NAMALWA (cell line): ENCODE data around the gene LRRC42.

Source experiments
- DNase-seq: peaks from one replicate; pipeline ENCODE4 v3.0.0-alpha.2; 2015; ENCODE audit warnings: low spot score

The LRRC42 gene

DNA sequence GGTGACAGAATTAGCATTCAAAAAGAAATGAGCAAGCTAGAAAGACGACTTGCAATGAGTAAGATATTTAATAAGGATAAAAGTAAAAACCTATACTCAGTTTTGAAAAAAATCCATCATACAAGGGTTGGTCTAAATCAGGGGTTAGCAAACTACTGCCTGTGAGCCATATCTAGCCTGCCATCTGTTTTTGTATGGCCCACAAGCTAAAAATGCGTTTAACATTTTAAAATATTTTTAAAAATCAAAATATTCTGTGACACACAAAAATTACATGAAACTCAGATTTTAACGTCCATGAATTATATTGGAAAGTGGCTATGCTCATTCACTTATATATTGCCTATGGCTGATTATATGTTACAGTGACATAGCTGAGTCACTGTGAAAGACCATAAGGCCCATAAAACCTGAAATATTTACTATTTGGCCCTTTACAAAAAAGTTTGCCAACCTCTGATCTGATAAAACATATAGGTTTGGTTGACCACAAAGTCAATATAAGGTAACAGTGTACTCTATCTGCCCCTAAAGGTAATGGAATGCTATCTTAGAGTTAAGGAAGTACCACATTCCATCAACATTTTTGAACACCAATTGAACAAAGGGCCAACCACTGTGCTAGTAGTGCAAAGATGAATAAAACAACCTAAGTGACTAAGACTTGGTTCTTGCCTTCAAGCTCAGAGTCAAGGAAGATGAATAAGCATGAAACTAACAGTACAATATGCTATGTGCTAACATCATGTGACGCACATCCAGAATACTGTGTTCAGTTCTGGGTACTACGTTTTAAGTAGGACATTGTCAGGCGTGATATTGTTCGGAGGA lies 3.8 kb upstream of the LRRC42 start:
- DNase-seq: no peak

DNA sequence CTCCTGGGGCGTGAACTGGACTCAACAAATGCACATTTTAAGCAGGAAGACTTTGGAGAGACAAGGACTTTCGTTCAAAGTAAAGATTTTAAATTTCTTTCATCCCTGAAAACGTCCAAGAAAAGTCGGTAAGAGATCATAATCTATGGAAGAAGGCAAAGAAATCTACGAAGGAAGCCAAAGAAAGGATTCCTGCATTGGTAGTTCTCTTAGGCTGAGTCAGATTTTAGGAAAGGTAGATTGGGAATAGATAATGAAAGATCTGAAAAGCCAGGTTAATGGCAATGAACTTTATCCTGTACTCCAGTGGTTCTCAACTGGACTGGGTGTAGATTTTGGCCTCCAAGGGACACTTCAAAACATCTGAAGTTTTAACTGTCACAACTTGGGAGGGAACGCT lies 3.1 kb upstream of the LRRC42 start:
- DNase-seq: no peak

DNA sequence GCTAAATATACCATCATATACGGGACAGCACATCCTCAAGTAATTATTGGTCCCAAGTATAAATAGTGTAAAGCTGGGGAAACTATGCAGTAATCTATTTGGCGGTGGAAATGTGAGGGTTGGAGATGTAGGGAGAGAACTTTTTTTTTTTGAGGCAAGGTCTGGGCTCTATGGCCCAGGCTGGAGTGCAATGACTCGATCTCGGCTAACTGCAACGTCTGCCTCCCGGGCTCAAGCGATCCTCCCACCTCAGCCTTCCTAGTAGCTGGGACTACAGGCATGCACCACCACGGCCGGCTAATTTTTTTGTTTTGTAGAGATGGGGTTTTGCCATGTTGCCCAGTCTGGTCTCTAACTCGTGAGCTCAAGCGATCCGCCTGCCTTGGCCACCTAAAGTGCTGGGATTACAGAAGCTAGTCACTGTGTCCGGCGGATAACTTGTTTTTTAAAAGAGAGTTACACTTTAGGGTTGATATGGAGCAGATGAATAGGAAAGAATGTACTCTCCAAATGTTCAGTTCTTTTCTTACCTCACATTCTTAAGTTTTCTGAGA lies 2.6 kb upstream of the LRRC42 start:
- no peak for DNase-seq

DNA sequence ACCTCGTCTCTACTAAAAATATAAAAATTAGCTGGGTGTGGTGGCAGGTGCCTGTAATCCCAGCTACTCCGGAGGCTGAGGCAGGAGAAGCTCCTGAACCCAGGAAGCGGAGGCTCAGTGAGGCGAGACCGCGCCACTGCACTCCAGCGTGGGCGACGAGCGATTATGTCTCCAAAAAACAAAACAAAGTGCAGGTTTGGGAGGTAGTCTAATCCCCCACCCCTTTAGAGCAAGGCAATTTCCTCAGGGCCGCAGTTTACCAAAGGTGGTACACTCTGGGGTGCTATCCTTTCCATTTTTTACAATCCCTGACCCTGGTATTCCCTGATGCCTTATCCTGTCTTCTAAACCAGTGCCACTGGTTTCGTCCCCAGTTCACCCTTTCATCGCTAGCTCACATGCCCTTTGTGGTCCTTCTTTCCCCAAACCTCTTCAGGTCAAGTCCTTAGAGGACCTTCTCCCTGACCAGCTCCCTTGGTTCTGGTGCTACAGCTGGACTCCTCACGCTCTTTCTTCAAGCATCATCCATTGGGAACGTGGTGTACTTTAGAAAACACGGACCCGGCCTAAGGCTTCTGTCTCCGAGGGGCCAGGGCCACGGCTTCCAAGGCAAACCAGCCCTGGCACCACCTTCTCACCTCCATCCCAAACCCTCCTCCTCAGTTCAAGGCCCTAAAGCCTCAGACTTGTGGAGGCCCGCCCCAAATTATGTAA lies 1.5 kb upstream of the LRRC42 start:
- DNase-seq: no peak

DNA sequence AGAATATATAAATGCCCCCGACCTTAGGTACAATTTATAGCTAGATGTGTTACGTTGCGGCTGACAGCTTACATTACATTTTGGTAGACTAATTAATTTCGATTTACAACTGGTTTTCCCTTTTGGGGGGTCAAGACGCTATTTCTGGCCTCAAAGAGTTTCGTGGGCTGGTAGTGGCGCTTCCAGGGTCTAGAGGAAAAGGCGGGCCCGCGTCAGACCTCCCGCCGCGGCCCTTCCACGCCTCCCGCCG lies 1.0 kb upstream of the LRRC42 start:
- no peak for DNase-seq

DNA sequence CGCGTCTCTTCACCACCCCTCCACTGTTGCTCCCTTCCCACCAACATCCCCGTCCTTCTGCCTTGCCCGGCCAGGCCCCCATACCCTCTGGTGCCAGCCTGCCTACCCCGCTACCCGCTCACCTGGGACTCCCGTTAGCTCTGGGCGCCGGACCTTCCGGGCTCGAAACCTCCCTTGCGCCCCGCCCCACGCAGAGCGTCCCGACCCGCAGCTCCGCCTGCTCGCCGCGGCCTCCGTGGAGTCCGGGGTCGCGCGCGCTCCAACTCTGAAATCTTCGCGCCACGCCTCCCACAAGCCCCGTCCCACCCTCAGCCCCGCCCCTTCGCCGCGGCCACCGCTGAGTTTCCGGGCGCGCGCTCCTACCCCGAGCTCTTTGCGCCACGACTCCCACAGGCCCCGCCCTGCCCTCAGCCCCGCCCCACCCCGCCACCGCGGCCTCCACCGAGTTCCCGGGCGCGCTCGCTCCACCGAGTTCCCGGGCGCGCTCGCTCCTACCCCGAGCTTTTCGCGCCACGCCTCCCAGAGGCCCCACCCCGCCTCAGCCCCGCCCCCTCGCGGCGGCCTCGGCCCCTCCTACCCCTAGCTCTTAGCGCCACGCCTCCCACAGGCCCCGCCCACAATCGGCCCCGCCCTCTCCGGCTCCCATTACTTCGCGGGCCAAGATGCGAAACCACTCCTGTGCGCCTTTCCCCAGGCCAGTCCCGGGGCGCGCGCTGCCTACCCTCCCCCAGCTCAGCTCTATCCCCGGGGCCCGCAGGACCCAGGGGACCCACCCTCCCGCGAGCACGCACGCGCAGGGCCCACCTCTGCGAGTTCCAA lies 508 bp upstream of the LRRC42 start, which contains the start of gene IFT25:
IFT25 (minus strand) TSS at position 267 of the 819 bp plus-strand sequence. CDS start 5,617 bp downstream, outside the sequence.
- DNase-seq: peak; percentile 93

DNA sequence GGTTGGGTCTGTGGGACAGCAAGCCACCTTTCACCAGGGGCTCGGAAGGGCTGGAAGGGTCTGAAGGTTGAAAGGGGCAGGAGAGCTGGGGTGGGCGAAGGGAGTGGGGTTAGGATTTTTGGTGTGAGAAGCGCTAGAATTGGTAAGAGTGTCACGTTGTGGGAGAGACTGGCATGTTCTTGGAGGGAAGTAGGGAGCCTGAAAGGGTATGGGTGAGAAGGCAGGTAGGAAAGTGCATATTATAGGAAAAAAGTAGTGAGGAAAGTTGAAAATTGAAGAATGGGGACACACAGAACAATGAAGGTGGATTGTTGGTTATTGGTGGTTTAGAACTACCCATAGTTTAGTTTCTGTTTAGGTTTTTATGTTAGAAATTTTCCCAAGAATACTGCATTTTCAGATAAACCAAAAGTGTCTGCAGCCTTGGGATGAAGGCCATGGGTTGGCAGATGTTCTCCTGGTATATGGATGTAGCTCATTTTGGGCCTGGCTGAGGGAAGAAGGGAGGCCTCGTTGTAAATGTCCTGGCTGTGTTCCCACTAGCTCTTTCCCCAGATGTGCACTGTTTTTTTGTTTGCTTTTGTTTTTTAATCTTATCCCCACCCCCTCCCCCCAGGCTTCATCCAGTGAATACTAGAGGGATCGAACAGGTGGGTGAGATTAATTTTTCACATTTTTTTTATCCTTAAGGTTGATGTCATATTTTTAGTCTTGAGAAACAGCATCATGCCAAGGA lies 1.2 kb downstream of the LRRC42 start:
- no peak for DNase-seq

DNA sequence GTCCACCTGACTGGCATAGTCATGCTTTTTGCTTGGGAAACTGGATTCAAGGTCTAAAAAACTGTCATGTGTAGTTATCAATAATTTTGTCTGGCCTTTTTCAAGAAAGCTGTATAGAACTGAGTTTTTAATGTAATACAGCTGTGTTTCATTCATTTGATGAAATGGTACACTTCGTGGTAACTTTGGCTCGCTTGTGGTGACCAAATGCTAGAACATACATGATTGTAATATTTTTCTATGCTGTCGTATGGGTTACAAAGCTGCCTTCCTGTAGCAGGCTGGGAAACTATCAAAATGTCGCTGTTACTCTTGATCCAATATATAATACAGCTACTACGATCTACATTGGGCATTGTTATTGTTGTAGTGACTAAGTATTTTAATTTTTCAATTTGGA lies 2.1 kb downstream of the LRRC42 start:
- DNase-seq: no peak

DNA sequence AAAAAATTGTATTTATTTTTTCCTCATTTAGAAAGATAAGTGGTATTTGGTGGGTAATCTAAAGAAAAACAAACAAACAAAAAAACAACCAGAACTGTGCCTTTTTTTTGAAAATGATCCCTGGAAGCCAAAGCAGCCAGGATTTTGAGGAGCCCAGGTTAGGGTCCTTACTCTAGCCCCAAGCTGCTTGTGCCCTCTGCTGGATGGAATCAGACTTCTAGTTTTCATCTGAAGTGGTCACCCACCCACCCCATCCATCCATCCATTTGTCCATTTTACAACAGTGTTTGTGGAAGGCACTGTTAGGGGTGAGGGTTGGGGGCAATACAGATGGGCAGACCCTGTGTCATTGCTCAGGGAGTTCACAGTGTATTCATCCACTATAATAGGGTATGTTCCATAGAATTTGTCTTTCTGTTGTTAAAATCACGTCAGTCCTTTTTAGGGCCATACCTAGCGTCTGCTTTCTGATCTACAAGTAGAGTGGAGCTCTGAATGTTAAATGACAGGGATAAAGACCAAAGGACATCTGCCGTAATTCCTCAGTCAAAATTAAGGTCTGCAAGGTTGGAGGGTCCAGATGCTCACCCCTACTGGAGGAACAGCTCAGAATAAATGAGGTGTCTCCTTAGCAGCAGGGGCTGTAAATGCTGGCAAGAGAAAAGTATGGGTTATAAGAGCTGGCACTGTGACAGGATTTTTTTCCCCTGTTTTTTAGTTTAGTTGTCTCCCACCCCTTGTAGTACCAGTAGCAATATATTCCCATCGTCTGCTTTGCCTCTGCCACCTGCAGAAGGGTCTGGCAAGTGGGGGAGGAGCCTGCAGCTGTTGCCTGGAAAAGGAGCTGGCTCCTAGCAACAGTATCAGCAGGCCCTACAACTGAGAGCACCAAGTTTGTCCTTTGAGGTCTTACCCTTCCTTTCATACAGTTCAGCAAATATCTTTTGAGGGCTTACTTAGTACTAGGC lies 3.2 kb downstream of the LRRC42 start:
- peak; percentile 63 for DNase-seq

DNA sequence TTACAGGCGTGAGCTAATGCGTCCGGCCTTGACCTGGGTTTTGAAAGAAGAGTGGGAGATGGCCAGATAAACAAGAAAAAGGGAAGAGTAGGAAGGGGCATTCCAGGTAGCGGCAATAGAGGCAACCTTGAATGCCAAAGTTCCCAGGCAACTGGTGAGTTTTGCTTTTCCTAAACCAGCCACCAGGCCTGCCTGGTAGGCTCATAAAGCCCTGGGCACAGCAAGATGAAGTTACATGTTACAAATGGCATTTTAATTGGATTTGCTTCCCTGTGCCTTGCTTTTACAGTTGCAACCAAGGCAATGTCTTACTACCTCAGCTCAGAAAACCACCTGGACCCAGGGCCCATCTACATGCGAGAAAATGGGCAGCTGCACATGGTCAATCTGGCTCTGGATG lies 5.5 kb downstream of the LRRC42 start:
- no peak for DNase-seq

DNA sequence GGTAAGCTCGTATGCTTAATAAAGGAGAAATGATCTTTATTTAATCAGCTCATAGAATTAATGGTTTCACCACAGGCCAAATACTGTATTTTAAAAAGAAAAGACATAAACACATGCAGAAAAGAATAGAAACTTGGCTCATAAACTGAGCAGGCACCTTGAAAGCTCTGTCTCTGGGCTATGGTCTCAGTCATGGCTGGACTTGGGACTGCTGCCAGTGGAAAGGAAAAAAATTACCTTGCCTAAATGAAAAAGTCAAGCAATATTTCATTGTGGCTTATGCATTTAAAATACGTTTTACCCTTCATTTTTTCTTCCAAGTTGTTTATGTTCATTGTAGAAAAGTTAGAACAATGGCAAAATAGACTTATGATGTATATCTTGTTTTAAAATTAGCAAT lies 8.0 kb downstream of the LRRC42 start:
- DNase-seq: no peak

DNA sequence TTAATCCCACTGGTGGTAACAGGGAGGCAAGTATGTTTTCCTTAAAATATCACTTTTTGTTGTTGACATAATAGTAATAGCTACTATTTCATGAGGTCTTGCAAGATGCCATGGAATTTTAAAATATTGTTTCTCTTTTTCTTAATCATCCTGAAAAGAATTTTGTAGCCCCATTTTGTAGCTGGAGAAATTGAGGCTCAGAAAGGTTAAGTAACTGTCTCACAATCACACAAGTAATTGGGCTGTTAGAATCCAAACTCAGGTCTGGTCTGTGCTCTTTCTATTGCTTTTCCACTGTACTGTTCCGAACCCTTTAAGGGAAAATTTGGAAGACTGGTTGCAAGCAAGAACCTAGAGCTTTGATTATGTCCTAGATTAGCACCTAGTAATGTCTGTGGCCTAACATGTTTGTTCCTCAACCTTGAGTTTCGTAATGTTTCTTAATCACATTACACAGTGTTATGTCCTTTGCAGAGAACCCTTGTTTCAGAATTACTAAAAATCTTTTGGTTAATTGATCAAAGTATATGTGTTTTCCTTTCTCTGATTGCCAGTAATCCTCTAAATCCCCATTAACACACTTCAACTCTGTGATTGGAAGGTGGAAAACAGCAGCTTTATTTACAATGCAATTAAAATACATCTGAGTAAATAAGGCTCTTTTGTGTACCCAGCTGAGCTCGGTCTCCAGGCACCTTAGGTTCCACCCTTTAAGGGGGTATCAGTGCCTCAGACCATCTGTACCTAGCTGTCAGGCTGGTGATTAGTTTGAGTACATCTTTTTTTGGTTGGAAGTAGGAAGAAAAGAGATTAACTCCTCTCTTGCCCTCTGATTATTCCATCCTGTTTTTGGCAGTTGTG lies 10.4 kb downstream of the LRRC42 start:
- no peak for DNase-seq

DNA sequence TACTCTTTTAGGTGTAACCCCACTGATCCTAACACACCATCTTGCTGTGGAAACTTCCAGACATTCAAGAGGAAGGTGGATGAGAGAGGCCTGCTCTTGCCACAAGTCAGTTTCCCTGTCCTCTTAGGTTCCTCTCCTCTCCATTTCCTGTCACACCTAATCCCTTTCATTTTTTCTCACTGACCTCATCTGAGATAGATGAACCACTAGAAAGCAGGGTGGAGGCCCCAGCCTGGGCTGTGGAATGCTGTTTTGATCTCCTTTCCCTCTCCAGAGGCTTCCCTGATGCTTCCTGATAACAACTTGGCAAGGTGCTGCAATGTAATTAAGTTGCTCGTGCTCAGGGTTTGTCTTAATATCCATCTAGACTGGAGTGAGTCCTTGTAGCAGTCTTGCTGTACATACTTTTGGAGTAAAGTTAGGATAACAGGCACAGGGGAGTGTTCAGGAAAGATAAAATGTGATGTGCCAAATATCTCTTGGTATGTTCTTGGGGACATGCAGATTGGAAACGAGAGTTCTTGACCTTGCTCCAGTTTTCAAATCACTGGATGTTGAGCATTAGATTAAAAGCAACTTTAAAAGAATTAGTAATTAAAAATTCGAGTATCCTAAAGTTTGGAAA lies 11.2 kb downstream of the LRRC42 start:
- no peak for DNase-seq

DNA sequence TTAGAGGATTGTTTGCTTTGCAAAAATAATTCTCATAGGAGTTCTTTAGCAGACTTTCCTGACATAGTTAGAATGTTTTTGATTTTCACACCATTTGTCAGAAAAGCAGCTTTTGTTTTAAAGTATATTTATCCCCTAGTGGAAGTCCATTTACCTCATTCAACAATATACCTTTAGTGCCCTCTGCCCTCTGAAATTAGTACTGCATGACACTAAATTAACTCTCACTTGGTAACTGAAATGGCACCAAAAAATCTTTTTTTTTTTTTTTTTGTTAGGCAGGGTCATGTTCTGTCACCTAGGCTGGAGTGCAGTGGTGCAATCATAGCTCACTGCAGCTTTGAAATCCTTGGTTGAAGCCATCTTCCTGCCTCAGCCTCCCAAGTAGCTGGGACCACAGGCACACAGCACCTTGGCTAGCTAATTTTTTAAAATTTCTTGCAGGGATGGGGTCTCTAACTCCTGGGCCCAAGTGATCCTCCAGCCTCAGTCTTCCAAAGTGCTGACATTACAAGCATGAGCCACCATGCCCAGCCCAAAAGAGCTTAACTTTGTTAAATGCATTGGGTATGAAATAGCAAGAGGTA lies 13.6 kb downstream of the LRRC42 start:
- DNase-seq: peak; percentile 75

DNA sequence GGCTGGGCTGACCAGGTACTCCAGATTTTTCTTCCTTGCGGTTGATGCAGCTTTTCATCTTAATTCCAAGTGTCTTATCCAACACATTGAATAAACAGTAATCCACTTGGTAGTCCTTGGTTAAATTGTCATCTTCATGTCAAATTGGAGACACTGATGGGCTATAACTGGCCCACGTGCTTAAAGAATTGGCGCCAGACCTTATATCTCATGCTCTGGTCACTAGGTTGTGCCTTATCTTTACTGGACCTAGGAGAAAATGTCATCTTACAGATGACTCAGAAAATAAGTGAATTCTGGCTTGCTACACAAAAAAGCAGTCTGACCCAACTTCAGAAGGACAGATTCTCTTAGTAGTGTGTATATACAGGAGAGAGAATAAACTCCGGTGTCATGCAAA lies 16.2 kb downstream of the LRRC42 start:
- DNase-seq: no peak

DNA sequence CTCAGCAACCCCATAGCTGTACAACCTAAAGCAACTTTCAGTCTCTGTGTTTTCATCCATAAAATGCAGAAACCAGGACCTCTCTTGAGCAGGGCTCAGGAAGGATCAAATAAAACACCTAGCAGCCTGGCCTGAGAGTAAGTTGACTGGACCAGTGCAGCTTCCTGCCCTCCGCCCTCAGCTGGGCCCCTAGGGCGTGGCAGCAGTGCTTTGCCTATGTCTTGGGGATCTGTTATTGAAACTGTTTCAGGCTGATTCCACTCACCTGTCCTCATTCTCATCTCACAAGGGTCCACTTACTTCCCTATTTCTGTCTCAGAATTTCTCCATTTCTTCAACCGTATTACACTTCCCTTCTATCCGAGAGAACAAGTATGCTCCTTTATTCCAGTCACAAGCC lies 17.3 kb downstream of the LRRC42 start:
- no peak for DNase-seq

DNA sequence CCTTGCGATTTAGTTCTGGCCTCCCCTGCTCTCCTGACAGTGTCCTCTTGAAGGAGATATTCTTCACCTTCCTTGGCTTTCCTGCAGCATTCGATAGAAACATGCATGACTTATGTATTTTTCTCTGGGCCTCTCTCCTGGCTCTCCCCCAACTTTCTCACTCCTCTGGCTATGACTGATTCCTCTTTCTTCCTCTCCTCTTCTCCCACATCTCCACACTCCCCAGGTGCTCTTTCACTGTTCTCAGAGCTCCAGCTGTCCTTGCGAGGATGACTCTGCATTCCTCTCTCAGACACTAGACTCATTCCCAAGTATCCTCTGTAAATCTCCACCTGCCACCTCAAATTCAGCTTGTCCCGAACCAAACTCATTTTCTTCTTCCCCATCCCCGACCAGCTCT lies 18.0 kb downstream of the LRRC42 start:
- DNase-seq: no peak

DNA sequence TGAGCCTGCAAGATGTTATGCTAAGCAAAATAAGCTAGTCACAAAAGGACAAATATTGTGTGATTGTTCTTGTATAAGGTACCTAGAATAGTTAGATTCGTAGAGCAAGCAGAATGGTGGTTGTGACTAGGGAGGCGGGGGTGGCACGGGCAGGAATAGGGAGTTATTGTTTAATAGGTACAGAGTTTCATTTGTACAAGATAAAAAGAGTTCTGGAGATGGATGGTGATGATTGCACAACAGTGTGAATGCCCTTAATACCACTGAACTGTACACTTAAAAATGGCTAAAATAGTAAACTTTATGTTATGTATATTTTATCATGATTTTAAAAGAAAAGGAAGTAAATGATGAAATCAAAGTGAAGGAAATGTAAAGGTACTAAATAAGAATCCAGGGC lies 20.6 kb downstream of the LRRC42 start:
- no peak for DNase-seq
